GM12892 (cell line): ENCODE data around the gene PIK3CB.

Experiments
- POLR2A ChIP-seq: IDR thresholded peaks from 2 replicates; pipeline ENCODE4 v1.6.1; 2011; ENCODE audit warnings: low read depth, low read length, control low read depth
- POLR2AphosphoS5 ChIP-seq: IDR thresholded peaks from 2 replicates; pipeline ENCODE4 v1.6.1; 2011; ENCODE audit warnings: low read depth, low read length, control low read depth
- TAF1 ChIP-seq: IDR thresholded peaks from 2 replicates; pipeline ENCODE4 v1.6.1; 2011; ENCODE audit warnings: low read depth, mild to moderate bottlenecking, control low read depth, low read length, borderline replicate concordance

- TF ChIP-seq POLR2A (no peak), POLR2AphosphoS5 (no peak), TAF1 (no peak)
These were observed 196.1 kb downstream of the PIK3CB start for GRCh38 chr3:138638641-138639040.
